A549 (cell line): ENCODE measurements around the gene TRAF1.

Source experiments
- BHLHE40 ChIP-seq: IDR thresholded peaks from 2 replicates; pipeline ENCODE4 v1.6.1; 2012; ENCODE audit warnings: low read depth, low read length, inconsistent platforms
- HDAC2 ChIP-seq: fragments of 200-600 bp; sonication (generic); IDR thresholded peaks from 2 replicates; pipeline ENCODE4 v1.6.1; 2016
- MAZ ChIP-seq: fragments of 150-350 bp; IDR thresholded peaks from 2 replicates; pipeline ENCODE4 v1.6.1; 2014; ENCODE audit warnings: antibody characterized with exemption, low read depth, low read length, borderline replicate concordance
- POLR2A ChIP-seq: IDR thresholded peaks from 2 replicates; pipeline ENCODE4 v1.6.1; 2012; ENCODE audit warnings: mild to moderate bottlenecking, low read length
- RNF2 ChIP-seq: fragments of 200-600 bp; sonication (generic); IDR thresholded peaks from 2 replicates; pipeline ENCODE4 v1.6.1; 2016; ENCODE audit warnings: low read depth, mild to moderate bottlenecking, antibody characterized with exemption, moderate library complexity, borderline replicate concordance
- SMC3 ChIP-seq: fragments of >200 bp; sonication (Bioruptor Twin); formaldehyde crosslinking; IDR thresholded peaks from 3 replicates; pipeline ENCODE4 v1.6.1; 2018; ENCODE audit warnings: inconsistent platforms
- TF ChIP-seq, protein P1 (sequence below): fragments of >200 bp; sonication (Bioruptor Twin); formaldehyde crosslinking; IDR thresholded peaks from 3 replicates; pipeline ENCODE4 v1.5.1; 2016
- TF ChIP-seq, protein P2 (sequence below): IDR thresholded peaks from 2 replicates; pipeline ENCODE4 v1.6.1; 2012
- TF ChIP-seq, protein P3 (sequence below): fragments of 450-650 bp; IDR thresholded peaks from 2 replicates; pipeline ENCODE4 v1.6.1; 2014; ENCODE audit warnings: antibody characterized with exemption

DNA sequence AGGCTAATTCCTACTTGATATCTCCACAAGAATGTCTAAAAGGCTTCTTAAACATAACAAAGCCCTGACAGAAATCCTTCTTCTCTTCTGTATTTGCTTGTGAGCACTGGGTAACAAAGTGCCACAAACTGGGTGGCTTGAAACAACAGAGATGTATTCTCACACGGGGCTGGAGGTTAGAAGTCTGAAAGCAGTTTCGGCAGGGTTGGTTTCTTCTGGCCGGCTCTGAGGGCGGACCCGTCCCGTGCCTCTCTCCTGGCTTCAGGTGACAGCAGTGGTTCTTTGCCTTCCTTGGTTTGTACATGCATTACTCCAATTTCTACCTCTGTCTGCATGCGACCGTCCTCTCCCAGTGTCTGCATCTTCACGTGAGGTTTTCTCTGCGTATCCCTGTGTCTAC lies 14.0 kb upstream of the TRAF1 start:
- TF ChIP-seq POLR2A (no peak), HDAC2 (no peak), BHLHE40 (no peak), RNF2 (no peak), MAZ (no peak), SMC3 (no peak)
- TF ChIP-seq, protein P1, sequence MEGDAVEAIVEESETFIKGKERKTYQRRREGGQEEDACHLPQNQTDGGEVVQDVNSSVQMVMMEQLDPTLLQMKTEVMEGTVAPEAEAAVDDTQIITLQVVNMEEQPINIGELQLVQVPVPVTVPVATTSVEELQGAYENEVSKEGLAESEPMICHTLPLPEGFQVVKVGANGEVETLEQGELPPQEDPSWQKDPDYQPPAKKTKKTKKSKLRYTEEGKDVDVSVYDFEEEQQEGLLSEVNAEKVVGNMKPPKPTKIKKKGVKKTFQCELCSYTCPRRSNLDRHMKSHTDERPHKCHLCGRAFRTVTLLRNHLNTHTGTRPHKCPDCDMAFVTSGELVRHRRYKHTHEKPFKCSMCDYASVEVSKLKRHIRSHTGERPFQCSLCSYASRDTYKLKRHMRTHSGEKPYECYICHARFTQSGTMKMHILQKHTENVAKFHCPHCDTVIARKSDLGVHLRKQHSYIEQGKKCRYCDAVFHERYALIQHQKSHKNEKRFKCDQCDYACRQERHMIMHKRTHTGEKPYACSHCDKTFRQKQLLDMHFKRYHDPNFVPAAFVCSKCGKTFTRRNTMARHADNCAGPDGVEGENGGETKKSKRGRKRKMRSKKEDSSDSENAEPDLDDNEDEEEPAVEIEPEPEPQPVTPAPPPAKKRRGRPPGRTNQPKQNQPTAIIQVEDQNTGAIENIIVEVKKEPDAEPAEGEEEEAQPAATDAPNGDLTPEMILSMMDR: no peak
- TF ChIP-seq, protein P2, sequence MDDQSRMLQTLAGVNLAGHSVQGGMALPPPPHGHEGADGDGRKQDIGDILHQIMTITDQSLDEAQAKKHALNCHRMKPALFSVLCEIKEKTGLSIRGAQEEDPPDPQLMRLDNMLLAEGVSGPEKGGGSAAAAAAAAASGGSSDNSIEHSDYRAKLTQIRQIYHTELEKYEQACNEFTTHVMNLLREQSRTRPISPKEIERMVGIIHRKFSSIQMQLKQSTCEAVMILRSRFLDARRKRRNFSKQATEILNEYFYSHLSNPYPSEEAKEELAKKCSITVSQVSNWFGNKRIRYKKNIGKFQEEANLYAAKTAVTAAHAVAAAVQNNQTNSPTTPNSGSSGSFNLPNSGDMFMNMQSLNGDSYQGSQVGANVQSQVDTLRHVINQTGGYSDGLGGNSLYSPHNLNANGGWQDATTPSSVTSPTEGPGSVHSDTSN: no peak
- TF ChIP-seq, protein P3, sequence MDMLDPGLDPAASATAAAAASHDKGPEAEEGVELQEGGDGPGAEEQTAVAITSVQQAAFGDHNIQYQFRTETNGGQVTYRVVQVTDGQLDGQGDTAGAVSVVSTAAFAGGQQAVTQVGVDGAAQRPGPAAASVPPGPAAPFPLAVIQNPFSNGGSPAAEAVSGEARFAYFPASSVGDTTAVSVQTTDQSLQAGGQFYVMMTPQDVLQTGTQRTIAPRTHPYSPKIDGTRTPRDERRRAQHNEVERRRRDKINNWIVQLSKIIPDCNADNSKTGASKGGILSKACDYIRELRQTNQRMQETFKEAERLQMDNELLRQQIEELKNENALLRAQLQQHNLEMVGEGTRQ: no peak
